Body of pancreas (tissue), 4 donors: Measurements from ENCODE around the gene UNC5A.

Experiments used
- POLR2A ChIP-seq, 3 donors: fragments of 450-650 bp; IDR thresholded peaks; one replicate each; pipeline ENCODE4 v1.6.1; 2016; ENCODE audit warnings: antibody characterized with exemption in 3 of 3, mild to moderate bottlenecking in 2 of 3
- TF ChIP-seq, protein P1 (sequence below), 7 experiments: fragments of 450-650 bp in 4 of 7; fragments of 200-600 bp in 3 of 7; sonication (generic) in 3 of 7; IDR thresholded peaks; one replicate each; pipeline ENCODE4 v1.5.1; 2016 to 2019; ENCODE audit warnings: antibody characterized with exemption in 7 of 7

DNA sequence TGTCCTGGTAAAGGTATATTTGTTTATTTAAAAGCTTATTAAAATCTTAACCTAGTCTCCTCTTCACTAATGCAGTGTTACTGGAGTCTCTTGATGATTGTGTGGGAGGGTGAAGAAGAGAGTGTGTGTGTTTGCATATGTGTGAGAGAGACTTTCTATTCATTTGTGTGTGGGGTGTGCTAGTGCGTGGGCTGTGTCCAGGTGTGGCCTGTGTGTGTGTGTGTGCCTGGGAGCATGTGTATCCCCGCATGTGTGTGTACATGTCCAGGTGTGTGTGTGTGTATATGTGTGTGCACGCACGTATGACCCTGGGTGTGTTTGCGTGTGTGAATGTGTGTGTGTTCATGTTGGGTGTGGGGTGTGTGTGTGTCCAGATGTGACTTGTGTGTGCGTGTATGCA lies 10.3 kb upstream of the UNC5A start:
- no peak for TF ChIP-seq POLR2A (IDR thresholded peaks at IDR 0.05)
- TF ChIP-seq, protein P1, sequence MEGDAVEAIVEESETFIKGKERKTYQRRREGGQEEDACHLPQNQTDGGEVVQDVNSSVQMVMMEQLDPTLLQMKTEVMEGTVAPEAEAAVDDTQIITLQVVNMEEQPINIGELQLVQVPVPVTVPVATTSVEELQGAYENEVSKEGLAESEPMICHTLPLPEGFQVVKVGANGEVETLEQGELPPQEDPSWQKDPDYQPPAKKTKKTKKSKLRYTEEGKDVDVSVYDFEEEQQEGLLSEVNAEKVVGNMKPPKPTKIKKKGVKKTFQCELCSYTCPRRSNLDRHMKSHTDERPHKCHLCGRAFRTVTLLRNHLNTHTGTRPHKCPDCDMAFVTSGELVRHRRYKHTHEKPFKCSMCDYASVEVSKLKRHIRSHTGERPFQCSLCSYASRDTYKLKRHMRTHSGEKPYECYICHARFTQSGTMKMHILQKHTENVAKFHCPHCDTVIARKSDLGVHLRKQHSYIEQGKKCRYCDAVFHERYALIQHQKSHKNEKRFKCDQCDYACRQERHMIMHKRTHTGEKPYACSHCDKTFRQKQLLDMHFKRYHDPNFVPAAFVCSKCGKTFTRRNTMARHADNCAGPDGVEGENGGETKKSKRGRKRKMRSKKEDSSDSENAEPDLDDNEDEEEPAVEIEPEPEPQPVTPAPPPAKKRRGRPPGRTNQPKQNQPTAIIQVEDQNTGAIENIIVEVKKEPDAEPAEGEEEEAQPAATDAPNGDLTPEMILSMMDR (IDR thresholded peaks at IDR 0.05), result no peak
